Nephron progenitor cell (in vitro differentiated cells): ENCODE measurements around the gene ZNF124.
A peak's percentile ranks its signal among the peaks of the same experiment; 100 is the strongest.
"Not testable (repeated sequence)": the region's sequence is repeated elsewhere in the genome, so short reads cannot be mapped to it uniquely, and the experiment has no call there.

Source experiments
- DNase-seq: peaks from one replicate; pipeline ENCODE4 v3.0.0; 2021
- H3K27ac Mint-ChIP-seq: 2 replicates; pipeline ENCODE4 v1.8.0; 2021; ENCODE audit warnings: mild to moderate bottlenecking, moderate library complexity, mixed read lengths
- H3K27me3 Mint-ChIP-seq: 2 replicates; pipeline ENCODE4 v1.8.0; 2021; ENCODE audit warnings: mild to moderate bottlenecking, low read depth, mixed read lengths; ENCODE audit not compliant: poor library complexity
- H3K36me3 Mint-ChIP-seq: 2 replicates; pipeline ENCODE4 v1.8.0; 2021; ENCODE audit warnings: low read depth, mixed read lengths
- H3K4me1 Mint-ChIP-seq: 2 replicates; pipeline ENCODE4 v1.8.0; 2021; ENCODE audit warnings: mixed read lengths
- H3K4me3 Mint-ChIP-seq: 2 replicates; pipeline ENCODE4 v1.8.0; 2021; ENCODE audit warnings: mild to moderate bottlenecking, moderate library complexity, mixed read lengths
- H3K9me3 Mint-ChIP-seq: 2 replicates; pipeline ENCODE4 v1.8.0; 2021; ENCODE audit warnings: mild to moderate bottlenecking, moderate library complexity, mixed read lengths
- TF ChIP-seq, protein P1 (sequence below): fragments of 200-600 bp; sonication (generic); IDR thresholded peaks from 2 replicates; pipeline ENCODE4 v1.5.0; 2021; ENCODE audit warnings: antibody characterized with exemption

ZNF124 gene

DNA sequence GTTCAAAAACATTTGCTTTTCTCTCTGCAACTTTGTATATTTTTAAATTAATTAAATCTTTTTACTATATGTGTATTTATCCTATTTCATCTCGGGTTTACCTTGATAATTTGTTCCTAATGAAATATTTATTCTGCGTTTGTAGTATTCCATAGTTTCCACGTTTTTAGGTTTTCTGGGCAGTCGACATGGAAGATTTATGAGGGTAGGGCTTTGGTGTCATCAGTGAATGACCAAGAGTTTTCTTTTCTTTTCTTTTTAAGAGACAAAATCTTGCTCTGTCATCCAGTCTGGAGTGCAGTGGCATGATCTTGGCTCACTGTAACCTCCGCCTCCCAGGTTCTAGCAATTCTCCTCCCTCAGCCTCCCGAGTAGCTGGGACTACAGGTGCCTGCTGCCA, 50.4 kb downstream of the ZNF124 start:
- H3K27me3 Mint-ChIP-seq = no peaks in the 10 kb centered on the region
- no peak for DNase-seq
- peaks cover 37% of the 10 kb centered on the region for H3K9me3 Mint-ChIP-seq
- peaks cover 21% of the 10 kb centered on the region for H3K36me3 Mint-ChIP-seq
- no peaks in the 10 kb centered on the region for H3K4me1 Mint-ChIP-seq
- TF ChIP-seq, protein P1, sequence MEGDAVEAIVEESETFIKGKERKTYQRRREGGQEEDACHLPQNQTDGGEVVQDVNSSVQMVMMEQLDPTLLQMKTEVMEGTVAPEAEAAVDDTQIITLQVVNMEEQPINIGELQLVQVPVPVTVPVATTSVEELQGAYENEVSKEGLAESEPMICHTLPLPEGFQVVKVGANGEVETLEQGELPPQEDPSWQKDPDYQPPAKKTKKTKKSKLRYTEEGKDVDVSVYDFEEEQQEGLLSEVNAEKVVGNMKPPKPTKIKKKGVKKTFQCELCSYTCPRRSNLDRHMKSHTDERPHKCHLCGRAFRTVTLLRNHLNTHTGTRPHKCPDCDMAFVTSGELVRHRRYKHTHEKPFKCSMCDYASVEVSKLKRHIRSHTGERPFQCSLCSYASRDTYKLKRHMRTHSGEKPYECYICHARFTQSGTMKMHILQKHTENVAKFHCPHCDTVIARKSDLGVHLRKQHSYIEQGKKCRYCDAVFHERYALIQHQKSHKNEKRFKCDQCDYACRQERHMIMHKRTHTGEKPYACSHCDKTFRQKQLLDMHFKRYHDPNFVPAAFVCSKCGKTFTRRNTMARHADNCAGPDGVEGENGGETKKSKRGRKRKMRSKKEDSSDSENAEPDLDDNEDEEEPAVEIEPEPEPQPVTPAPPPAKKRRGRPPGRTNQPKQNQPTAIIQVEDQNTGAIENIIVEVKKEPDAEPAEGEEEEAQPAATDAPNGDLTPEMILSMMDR = no peak
- H3K4me3 Mint-ChIP-seq = no peak overlapping the region
- no peak overlapping the region for H3K27ac Mint-ChIP-seq

DNA sequence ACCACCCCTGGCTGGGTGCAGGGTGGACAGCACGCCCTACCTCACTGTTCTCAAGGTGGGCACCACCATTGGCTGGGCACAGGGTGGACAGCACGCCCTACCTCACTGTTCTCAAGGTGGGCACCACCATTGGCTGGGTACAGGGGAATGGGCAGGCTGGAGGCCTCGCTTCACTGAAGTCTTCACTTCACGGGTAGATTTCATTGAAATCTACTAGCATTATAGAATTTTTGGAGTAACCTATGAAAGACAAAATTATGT, 51.5 kb downstream of the ZNF124 start:
- not testable (repeated sequence) for H3K27me3 Mint-ChIP-seq, H3K27ac Mint-ChIP-seq
- peaks cover 33% of the 10 kb centered on the region for H3K9me3 Mint-ChIP-seq

DNA sequence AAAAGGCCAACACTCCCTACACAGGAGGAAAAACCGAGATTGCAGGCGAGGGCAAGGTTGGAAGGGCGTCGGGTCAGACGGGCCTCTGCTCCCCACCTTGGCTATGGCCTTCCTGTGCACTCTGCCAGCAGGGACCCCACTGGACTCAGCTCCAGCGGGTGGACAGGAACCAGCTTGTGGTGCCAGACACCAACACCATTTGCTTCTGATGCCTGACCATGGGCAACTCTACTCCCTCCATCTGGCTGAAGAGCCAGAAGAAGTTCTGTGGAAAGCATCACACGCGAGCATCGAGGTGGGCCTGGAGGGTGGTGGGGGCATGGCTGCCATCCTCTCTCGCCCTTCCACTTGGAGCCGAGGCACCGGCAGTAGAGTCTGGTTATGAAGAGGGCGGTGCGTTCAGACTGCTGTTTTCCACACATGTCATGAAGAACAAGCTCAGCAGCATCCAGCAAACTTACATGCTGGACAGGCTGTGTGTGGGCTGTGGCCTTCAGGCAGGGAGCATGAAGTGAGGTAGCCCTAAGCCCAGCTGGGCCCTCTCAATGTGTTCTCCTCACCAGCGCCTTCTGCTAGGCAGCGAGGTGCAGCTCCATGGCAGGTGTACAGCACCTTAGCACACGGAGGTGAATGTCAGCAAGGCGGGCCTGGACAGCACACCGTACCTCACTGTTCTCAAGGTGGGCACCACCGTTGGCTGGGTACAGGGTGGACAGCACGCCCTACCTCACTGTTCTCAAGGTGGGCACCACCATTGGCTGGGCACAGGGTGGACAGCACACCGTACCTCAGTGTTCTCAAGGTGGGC, 52.0 kb downstream of the ZNF124 start:
- peaks cover 11% of the 10 kb centered on the region for H3K36me3 Mint-ChIP-seq
- no peak for DNase-seq
- H3K4me1 Mint-ChIP-seq = no peaks in the 10 kb centered on the region
- peaks cover 32% of the 10 kb centered on the region for H3K9me3 Mint-ChIP-seq
- TF ChIP-seq, protein P1 = no peak
- no peak overlapping the region for H3K27ac Mint-ChIP-seq
- peaks cover 4% of the 10 kb centered on the region for H3K27me3 Mint-ChIP-seq
- H3K4me3 Mint-ChIP-seq = no peak overlapping the region

More for the DNA sequence above, 51.5 kb downstream of the ZNF124 start:
- not testable (repeated sequence) for H3K4me1 Mint-ChIP-seq, DNase-seq, H3K4me3 Mint-ChIP-seq
- peaks cover 16% of the 10 kb centered on the region for H3K36me3 Mint-ChIP-seq

DNA sequence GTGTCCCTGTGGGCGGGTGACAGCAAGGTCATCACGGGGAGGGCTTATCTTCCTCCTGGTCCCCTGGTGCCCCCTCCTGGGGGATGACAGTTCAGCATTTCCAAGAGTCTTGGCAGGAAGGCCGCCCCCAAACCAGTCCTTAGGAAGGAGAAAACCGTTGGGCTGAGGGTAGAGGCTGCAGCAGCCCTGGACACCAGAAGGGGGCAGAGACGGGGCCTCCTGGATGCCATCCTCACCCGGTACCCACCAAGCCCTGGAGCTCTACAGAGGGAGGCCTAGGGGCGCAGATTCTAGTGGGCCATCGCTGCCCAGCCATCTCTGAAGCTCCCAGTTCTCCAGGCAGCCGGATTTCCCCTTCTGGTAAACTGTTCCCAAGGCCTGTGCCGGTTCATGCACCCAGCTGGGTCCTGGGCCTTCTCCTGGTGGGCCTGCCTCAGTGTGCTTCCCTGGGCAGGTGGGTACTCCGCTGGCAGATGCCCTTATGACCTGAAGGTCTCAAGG, 52.8 kb downstream of the ZNF124 start:
- TF ChIP-seq, protein P1 = no peak
- Mint-ChIP-seq H3K27me3 (peaks cover 4% of the 10 kb centered on the region), H3K4me3 (no peak overlapping the region), H3K36me3 (peaks cover 4% of the 10 kb centered on the region), H3K9me3 (peaks cover 26% of the 10 kb centered on the region), H3K4me1 (no peaks in the 10 kb centered on the region), H3K27ac (no peak overlapping the region)
- peak; percentile 46 for DNase-seq

DNA sequence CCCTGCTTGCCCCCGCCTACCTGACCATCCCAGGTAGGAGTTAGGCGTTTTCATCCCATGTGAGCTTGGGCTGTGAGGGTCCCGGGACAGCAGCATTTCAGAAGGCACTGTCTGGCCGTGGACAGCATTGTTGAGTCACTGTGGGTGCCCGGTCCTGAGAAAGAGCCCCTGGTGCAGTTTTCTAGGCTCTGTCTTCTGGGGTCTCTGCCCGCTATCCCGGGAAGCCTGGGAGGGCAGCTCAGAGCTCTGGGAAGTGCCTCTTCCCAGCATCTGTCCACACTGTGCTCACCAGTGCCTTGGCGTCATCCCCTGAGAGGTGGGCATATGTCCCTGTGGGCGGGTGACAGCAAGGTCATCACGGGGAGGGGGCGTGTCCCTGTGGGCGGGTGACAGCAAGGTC, 56.3 kb downstream of the ZNF124 start:
- H3K4me1 Mint-ChIP-seq = peaks cover 14% of the 10 kb centered on the region
- DNase-seq = no peak
- H3K4me3 Mint-ChIP-seq = no peak overlapping the region
- H3K9me3 Mint-ChIP-seq = peaks cover 18% of the 10 kb centered on the region
- H3K27ac Mint-ChIP-seq = no peak overlapping the region
- H3K36me3 Mint-ChIP-seq = peaks cover 5% of the 10 kb centered on the region
- H3K27me3 Mint-ChIP-seq = peaks cover 10% of the 10 kb centered on the region
- TF ChIP-seq, protein P1 = no peak

DNA sequence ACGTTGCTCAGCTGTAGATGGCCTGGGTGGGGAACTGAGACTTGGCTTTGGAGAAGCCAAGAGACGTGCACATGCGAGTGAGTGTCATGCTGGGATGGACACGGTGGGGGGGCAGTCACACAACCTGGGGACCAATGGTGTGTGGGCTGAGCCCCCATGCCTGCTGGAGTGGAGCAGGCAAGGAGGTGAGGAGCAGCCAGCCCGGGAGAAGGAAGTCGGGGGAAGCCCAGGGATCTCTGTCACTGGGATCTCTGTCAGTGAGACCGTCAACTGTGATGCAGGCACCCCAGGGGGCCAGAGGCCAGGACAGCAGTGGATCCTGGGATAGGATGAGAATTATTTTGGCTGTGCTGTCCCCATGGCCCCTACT, 56.7 kb downstream of the ZNF124 start:
- DNase-seq = no peak

More for the DNA sequence above, 56.7 kb downstream of the ZNF124 start:
- peak overlapping the region; percentile 74 for H3K27ac Mint-ChIP-seq
- no peak overlapping the region for H3K4me3 Mint-ChIP-seq
- peaks cover 15% of the 10 kb centered on the region for H3K4me1 Mint-ChIP-seq
- peaks cover 10% of the 10 kb centered on the region for H3K27me3 Mint-ChIP-seq
- peaks cover 19% of the 10 kb centered on the region for H3K9me3 Mint-ChIP-seq
- peaks cover 6% of the 10 kb centered on the region for H3K36me3 Mint-ChIP-seq
- TF ChIP-seq, protein P1 = no peak
